HepG2 (cell line): ENCODE measurements around the gene ATP13A3. TPM values are rescaled to one million over a fixed set of nuclear protein-coding genes. Genes with fewer than 3 reads are reported as not detected.

Experiments used
- ADNP ChIP-seq: sonication (generic); formaldehyde crosslinking; IDR thresholded peaks from 2 replicates; pipeline ENCODE4 v1.4.0; 2020; ENCODE audit warnings: missing genetic modification reagents
- ELF3 ChIP-seq: IDR thresholded peaks from 2 replicates; pipeline ENCODE4 v1.6.1; 2016; ENCODE audit warnings: missing genetic modification reagents, missing compliant biosample characterization
- FLYWCH1 ChIP-seq: sonication (generic); formaldehyde crosslinking; IDR thresholded peaks from 2 replicates; pipeline ENCODE4 v1.8.1; 2023; ENCODE audit warnings: mild to moderate bottlenecking, missing genetic modification reagents
- FOXC1 ChIP-seq: sonication (generic); formaldehyde crosslinking; IDR thresholded peaks from 2 replicates; pipeline ENCODE4 v1.8.0; 2022; ENCODE audit warnings: mild to moderate bottlenecking, missing genetic modification reagents, borderline replicate concordance
- HBP1 ChIP-seq: IDR thresholded peaks from 2 replicates; pipeline ENCODE4 v1.6.1; 2016; ENCODE audit warnings: low read depth, control low read depth
- HOXA3 ChIP-seq: sonication (generic); formaldehyde crosslinking; IDR thresholded peaks from 2 replicates; pipeline ENCODE4 v1.5.0; 2020; ENCODE audit warnings: missing genetic modification reagents
- KDM6A ChIP-seq: IDR thresholded peaks from 2 replicates; pipeline ENCODE4 v1.6.1; 2016; ENCODE audit warnings: low read depth
- NCOA1 ChIP-seq: sonication (generic); formaldehyde crosslinking; IDR thresholded peaks from 2 replicates; pipeline ENCODE4 v1.9.0; 2021; ENCODE audit warnings: missing genetic modification reagents
- POGZ ChIP-seq: sonication (generic); formaldehyde crosslinking; IDR thresholded peaks from 2 replicates; pipeline ENCODE4 v1.4.0; 2020; ENCODE audit warnings: mild to moderate bottlenecking, missing genetic modification reagents
- POLR2AphosphoS5 ChIP-seq: IDR thresholded peaks from 2 replicates; pipeline ENCODE4 v1.6.1; 2012; ENCODE audit warnings: low read depth, low read length
- TMF1 ChIP-seq: sonication (generic); formaldehyde crosslinking; IDR thresholded peaks from 2 replicates; pipeline ENCODE4 v1.8.1; 2022; ENCODE audit warnings: low read depth, missing genetic modification reagents
- TOE1 ChIP-seq: sonication (generic); formaldehyde crosslinking; IDR thresholded peaks from 2 replicates; pipeline ENCODE4 v1.4.0; 2020; ENCODE audit warnings: mild to moderate bottlenecking, missing genetic modification reagents
- ZNF30 ChIP-seq: sonication (generic); formaldehyde crosslinking; IDR thresholded peaks from 2 replicates; pipeline ENCODE4 v1.5.0; 2020; ENCODE audit warnings: mild to moderate bottlenecking, missing genetic modification reagents
- ZNF326 ChIP-seq: sonication (generic); formaldehyde crosslinking; IDR thresholded peaks from 2 replicates; pipeline ENCODE4 v1.4.0; 2020; ENCODE audit warnings: missing genetic modification reagents, borderline replicate concordance
- ZNF510 ChIP-seq: sonication (generic); formaldehyde crosslinking; IDR thresholded peaks from 2 replicates; pipeline ENCODE4 v1.4.0; 2020; ENCODE audit warnings: low read depth, mild to moderate bottlenecking, missing genetic modification reagents
- ZNF557 ChIP-seq: sonication (generic); formaldehyde crosslinking; IDR thresholded peaks from 2 replicates; pipeline ENCODE4 v1.4.0; 2020; ENCODE audit warnings: missing genetic modification reagents
- ZNF7 ChIP-seq: IDR thresholded peaks from 2 replicates; pipeline ENCODE4 v1.6.1; 2016; ENCODE audit warnings: missing biosample characterization, missing genetic modification reagents
- polyA plus RNA-seq, 8 experiments: library from polyadenylated mRNA; depleted of rRNA in 3 of 8; stranded (reverse) in 7 of 8; unstranded in 1 of 8; fragments of >200 nt; fragmentation: Illumina TruSeq in 4 of 8; extraction: Trizol in 4 of 8; gene quantifications; 2 replicates each; pipeline versions ENCODE4 v1.2.1 to v1.2.3, GENCODE V29; 2011 to 2016; ENCODE audit warnings: low read depth in 4 of 8, missing spikeins in 1 of 8, mixed read lengths in 1 of 8; ENCODE audit not compliant: insufficient read depth in 1 of 8
- total RNA-seq, 5 experiments: library from RNA; depleted of rRNA; stranded (reverse); fragments of >200 nt; fragmentation: Illumina TruSeq; extraction: Trizol; gene quantifications; 2 replicates each; pipeline ENCODE4 v1.2.3, GENCODE V29; 2016; ENCODE audit warnings: low read depth in 1 of 5
- TF ChIP-seq, protein P1 (sequence below): sonication (generic); formaldehyde crosslinking; IDR thresholded peaks from 2 replicates; pipeline ENCODE4 v1.8.0; 2022; ENCODE audit warnings: mild to moderate bottlenecking, missing genetic modification reagents, moderate library complexity
- TF ChIP-seq, protein P2 (sequence below): sonication (generic); formaldehyde crosslinking; IDR thresholded peaks from 2 replicates; pipeline ENCODE4 v1.4.0; 2020; ENCODE audit warnings: missing genetic modification reagents
- TF ChIP-seq, protein P3 (sequence below): sonication (generic); formaldehyde crosslinking; IDR thresholded peaks from 2 replicates; pipeline ENCODE4 v1.4.0; 2020; ENCODE audit warnings: missing genetic modification reagents, mild to moderate bottlenecking, borderline replicate concordance
- TF ChIP-seq, protein P4 (sequence below): sonication (generic); formaldehyde crosslinking; IDR thresholded peaks from 2 replicates; pipeline ENCODE4 v1.5.1; 2020; ENCODE audit warnings: missing genetic modification reagents, mild to moderate bottlenecking, borderline replicate concordance

Gene ATP13A3
- total and polyA plus RNA-seq, 2 of the 13 experiments (the other 11 are each of a cell fraction or from before 2014, with no cell fraction given) = 44.9 to 80.8 TPM

GRCh38 chr3:194486540-194487288, at the start of gene ATP13A3 (continued):
- TF ChIP-seq HBP1 (CRISPR knock-in tag) (0 out of 2 replicates have a peak, but pooled peaks have one; percentile 31), ZNF326 (CRISPR knock-in tag) (no peak), ELF3 (peak; percentile 38; the same call in 1 of the 2 replicates), FLYWCH1 (CRISPR knock-in tag) (no peak), KDM6A (CRISPR knock-in tag) (no peak), ZNF510 (CRISPR knock-in tag) (0 out of 2 replicates have a peak, but pooled peaks have one; percentile 46), HOXA3 (CRISPR knock-in tag) (peak; percentile 59), TMF1 (CRISPR knock-in tag) (no peak), NCOA1 (no peak), ZNF30 (CRISPR knock-in tag) (no peak), TOE1 (CRISPR knock-in tag) (no peak), ADNP (no peak), FOXC1 (no peak), ZNF7 (CRISPR knock-in tag) (no peak), POGZ (peak; percentile 60), POLR2AphosphoS5 (peak; percentile 52; the same call in 1 of the 2 replicates), ZNF557 (no peak)
- TF ChIP-seq, protein P1, sequence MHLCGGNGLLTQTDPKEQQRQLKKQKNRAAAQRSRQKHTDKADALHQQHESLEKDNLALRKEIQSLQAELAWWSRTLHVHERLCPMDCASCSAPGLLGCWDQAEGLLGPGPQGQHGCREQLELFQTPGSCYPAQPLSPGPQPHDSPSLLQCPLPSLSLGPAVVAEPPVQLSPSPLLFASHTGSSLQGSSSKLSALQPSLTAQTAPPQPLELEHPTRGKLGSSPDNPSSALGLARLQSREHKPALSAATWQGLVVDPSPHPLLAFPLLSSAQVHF (CRISPR knock-in tag) = peak; percentile 48; the same call in 1 of the 2 replicates
- TF ChIP-seq, protein P2, sequence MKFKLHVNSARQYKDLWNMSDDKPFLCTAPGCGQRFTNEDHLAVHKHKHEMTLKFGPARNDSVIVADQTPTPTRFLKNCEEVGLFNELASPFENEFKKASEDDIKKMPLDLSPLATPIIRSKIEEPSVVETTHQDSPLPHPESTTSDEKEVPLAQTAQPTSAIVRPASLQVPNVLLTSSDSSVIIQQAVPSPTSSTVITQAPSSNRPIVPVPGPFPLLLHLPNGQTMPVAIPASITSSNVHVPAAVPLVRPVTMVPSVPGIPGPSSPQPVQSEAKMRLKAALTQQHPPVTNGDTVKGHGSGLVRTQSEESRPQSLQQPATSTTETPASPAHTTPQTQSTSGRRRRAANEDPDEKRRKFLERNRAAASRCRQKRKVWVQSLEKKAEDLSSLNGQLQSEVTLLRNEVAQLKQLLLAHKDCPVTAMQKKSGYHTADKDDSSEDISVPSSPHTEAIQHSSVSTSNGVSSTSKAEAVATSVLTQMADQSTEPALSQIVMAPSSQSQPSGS (CRISPR knock-in tag) = no peak
- TF ChIP-seq, protein P3, sequence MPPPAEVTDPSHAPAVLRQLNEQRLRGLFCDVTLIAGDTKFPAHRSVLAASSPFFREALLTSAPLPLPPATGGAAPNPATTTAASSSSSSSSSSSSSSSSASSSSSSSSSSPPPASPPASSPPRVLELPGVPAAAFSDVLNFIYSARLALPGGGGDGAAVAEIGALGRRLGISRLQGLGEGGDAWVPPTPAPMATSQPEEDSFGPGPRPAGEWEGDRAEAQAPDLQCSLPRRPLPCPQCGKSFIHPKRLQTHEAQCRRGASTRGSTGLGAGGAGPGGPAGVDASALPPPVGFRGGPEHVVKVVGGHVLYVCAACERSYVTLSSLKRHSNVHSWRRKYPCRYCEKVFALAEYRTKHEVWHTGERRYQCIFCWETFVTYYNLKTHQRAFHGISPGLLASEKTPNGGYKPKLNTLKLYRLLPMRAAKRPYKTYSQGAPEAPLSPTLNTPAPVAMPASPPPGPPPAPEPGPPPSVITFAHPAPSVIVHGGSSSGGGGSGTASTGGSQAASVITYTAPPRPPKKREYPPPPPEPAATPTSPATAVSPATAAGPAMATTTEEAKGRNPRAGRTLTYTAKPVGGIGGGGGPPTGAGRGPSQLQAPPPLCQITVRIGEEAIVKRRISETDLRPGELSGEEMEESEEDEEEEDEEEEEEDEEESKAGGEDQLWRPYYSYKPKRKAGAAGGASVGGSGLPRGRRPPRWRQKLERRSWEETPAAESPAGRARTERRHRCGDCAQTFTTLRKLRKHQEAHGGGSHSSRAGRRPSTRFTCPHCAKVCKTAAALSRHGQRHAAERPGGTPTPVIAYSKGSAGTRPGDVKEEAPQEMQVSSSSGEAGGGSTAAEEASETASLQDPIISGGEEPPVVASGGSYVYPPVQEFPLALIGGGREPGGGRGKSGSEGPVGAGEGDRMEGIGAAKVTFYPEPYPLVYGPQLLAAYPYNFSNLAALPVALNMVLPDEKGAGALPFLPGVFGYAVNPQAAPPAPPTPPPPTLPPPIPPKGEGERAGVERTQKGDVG (CRISPR knock-in tag) = 0 out of 2 replicates have a peak, but pooled peaks have one; percentile 45
- TF ChIP-seq, protein P4, sequence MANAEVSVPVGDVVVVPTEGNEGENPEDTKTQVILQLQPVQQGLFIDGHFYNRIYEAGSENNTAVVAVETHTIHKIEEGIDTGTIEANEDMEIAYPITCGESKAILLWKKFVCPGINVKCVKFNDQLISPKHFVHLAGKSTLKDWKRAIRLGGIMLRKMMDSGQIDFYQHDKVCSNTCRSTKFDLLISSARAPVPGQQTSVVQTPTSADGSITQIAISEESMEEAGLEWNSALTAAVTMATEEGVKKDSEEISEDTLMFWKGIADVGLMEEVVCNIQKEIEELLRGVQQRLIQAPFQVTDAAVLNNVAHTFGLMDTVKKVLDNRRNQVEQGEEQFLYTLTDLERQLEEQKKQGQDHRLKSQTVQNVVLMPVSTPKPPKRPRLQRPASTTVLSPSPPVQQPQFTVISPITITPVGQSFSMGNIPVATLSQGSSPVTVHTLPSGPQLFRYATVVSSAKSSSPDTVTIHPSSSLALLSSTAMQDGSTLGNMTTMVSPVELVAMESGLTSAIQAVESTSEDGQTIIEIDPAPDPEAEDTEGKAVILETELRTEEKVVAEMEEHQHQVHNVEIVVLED = peak; percentile 67; the same call in 1 of the 2 replicates
